Epidermal melanocyte (primary cell): ENCODE results near the gene ITGB4.

Source experiments
- DNase-seq: peaks from one replicate; pipeline ENCODE4 v3.0.0; 2011; ENCODE audit warnings: low spot score; ENCODE audit not compliant: insufficient read length

The ITGB4 gene

DNA sequence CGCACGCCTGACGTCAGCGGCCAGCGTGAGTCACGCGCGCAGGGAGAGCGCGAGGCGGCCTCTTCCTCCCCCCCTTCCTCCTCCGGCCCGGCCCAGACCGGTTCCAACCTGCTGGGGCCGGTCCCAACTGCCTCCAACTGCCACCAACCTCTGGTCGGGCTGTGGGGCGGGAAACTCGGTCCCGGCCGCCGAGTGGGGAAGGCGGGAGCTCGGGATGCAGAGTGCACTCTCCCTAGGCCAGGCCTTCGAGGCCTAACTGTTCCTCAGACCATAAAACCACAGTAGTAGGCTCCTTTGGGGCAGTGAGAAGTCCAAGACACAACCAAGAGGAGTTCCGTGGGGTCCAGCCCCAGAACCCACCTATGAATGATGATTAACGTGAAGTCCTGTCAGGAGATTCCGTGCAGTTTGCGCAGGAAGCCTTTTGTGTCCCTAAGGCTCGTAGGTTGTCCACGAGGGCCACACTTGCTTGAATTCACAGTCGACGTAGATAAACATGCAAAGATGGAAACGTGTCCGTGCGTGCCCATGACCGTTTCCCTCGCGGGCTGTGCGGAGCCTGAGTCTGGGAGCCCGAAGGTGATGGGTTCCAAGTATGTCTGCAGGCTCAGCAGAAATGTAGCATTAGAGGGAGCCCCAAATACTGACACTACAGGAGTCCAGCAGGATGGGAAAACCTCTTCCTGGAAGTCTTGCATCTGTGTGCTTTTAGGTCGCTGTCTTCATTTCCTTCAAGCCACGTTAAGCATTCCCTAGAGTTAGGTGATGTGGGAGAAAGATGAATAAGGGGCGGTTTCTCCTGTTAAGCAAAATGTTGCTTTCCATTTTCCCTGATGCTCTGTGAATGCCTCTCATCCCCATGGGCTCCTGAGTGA lies 64.0 kb downstream of the ITGB4 start:
- DNase-seq: no peak

DNA sequence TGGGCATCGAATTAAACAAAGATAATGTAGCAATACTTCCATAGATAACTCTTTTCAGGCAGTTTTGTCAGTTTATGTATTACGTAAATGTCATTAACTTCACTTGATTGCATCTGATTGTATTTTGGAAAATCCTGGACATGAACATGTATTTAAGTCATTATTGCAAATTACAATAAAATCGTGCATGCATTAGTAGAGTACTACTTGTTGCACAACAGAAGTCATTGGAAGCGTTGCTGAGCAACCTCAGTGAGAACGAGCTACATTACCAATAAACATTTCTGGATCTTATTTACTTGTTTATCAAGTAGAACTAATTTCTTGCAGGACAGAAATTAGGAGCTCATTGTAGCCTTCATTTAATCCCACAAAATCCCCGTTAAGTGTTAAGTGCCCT lies 70.0 kb downstream of the ITGB4 start:
- DNase-seq: no peak

DNA sequence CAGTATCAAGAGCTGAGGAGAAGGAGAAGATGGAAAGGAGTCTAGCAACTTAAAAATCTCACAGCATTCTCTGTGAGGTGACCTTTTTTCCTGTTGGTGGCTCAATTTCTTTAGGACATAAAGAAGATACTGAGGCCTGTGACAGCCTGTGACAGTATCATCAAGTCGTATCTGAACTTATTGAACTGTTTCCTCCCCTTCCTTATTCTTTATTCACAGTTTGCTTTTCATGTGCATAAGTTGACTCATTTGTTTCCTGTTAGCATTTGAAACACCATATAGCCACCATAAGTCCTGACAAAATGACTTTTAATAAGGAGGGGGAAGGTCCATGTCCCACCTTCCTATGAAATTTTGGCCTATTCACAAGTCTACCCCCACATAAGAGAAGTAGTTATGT lies 72.2 kb downstream of the ITGB4 start:
- no peak for DNase-seq

DNA sequence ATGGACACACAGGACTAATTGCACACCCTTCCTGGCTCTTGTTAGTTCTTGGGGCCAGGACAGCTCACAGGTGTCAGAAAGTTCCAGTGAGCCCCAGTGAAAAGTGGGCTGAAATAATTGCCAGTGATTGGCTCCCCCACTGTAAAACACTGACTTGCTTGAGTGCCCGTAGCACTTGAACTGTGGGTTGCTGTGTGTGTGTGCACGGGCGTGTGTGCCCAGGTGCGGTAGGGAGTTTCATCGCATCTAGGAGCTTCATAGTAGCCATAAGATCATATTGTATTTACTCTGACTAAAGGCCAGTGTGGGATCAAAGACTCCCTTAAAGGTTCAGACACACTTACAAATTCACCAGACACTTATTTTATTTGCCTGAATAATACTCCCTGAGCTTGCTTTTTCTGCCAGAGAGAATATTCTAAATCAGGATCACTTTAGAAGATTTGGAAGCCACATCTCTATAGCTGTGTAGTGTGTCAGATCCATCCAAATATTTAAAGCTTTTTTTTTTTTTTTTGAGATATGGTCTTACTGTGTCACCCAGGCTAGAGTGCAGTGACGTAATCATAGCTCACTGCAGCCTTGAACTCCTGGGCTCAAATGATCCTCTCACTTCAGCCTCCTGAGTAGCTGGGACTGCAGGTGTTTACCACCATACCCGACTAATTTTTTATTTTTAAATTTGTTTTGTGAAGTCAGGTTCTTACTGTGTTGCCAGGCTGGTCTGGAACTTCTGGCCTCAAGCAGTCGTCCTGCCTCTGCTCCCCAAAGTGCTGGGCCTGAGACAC lies 74.8 kb downstream of the ITGB4 start:
- no peak for DNase-seq

DNA sequence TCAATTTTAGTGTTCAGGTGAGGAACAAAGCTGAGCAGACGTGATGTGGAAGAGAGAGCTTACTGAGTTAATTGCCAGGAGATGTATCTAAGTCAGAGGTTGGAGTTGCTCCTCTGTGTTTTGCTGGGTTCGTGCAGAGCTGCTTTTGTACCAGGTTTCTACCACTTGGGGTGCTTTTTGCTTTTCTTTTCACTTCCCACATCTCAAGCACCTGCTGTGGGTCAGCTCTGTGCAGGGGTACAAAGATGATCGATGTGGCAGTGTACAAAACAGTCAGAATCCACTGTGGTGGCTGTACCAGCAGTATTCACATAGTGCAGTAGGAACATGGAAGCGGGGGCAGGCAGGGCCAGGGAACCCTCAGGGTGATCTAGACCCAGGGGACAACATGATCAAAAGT lies 78.1 kb downstream of the ITGB4 start:
- no peak for DNase-seq

DNA sequence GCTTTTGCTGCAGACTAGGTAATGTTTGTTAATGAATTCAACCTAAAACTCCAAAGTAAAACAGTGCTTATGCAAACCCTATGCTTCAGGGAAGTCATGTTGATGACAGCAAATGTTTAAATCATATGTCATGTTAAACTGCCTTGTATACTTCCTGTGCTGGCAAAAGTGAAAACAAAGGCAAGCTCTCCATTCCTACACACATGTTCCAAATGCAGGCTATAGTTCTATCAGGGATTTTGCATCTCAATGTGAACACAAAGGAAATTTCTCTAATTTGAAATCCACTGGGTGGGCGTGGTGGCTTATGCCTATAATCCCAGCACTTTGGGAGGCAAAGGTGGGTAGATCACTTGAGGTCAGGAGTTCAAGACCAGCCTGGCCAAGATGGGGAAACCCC lies 82.6 kb downstream of the ITGB4 start:
- no peak for DNase-seq

DNA sequence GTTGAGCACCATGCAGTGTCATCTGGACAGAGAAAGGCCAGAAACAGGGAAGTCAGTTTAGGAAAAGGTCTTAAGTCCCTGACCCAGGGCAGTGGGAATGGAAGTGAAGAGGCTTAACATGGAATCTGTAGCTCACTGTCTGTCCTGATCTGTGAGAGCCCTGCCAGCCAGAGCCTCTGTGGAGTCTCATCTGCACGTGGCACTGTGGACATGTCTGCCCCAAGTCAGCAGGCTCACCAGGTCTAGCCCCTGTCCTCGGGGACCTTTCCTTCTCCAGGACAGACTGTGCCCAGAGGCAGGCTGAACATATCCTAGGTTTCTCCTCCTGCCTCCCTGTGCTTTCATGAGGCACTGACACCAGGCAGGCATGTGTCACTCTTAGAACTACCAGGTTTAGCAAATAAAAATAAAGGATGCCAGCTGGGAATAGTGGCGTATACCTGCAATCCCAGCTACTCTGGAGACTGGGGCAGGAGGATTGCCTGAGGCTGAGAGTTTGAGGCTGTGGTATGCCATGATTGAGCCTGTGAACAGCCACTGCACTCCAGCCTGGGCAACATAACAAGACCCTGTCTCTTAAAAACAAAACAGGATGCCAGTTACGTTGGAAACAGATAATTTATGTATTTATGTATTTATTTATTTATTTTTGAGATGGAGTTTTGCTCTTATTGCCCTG lies 85.7 kb downstream of the ITGB4 start:
- DNase-seq: no peak
